Astrocyte (in vitro differentiated cells and primary cell): ENCODE measurements around the gene KIN. TPM values are rescaled to one million over a fixed set of nuclear protein-coding genes. Genes with fewer than 3 reads are reported as not detected.

Source experiments
- DNase-seq: peaks from one replicate; pipeline ENCODE4 v3.0.0-alpha.2; 2010; ENCODE audit warnings: low read depth
- FAIRE-seq: peaks from 2 replicates; lab custom pipeline; 2011; peaks lifted over from hg19 to GRCh38; lab: Jason Lieb, UNC
- H2AFZ ChIP-seq: 2 replicates; pipeline ENCODE4 v1.6.0; 2012; ENCODE audit warnings: low read depth, low read length, inconsistent platforms
- H3K27ac ChIP-seq: 2 replicates; pipeline ENCODE4 v1.5.1; 2011; ENCODE audit warnings: low read depth, low read length, inconsistent platforms
- H3K27me3 ChIP-seq: 2 replicates; pipeline ENCODE4 v1.6.0; 2011; ENCODE audit warnings: low read length, inconsistent platforms; ENCODE audit not compliant: insufficient read depth
- H3K36me3 ChIP-seq: 2 replicates; pipeline ENCODE4 v1.5.1; 2011; ENCODE audit warnings: low read length, inconsistent platforms; ENCODE audit not compliant: insufficient read depth
- H3K4me1 ChIP-seq: 2 replicates; pipeline ENCODE4 v1.5.1; 2011; ENCODE audit warnings: low read length, inconsistent platforms; ENCODE audit not compliant: insufficient read depth
- H3K4me2 ChIP-seq: 2 replicates; pipeline ENCODE4 v1.6.0; 2012; ENCODE audit warnings: low read length, inconsistent platforms
- H3K4me3 ChIP-seq: 2 replicates; pipeline ENCODE4 v1.5.1; 2011; ENCODE audit warnings: low read depth, mild to moderate bottlenecking, low read length, inconsistent platforms; ENCODE audit not compliant: insufficient read depth
- H3K79me2 ChIP-seq: 2 replicates; pipeline ENCODE4 v1.6.0; 2012; ENCODE audit warnings: mild to moderate bottlenecking, low read length, inconsistent platforms; ENCODE audit not compliant: insufficient read depth
- H3K9ac ChIP-seq: 2 replicates; pipeline ENCODE4 v1.6.0; 2012; ENCODE audit warnings: mild to moderate bottlenecking, low read length, inconsistent platforms
- H3K9me3 ChIP-seq: 2 replicates; pipeline ENCODE4 v1.5.1; 2012; ENCODE audit warnings: low read depth, mild to moderate bottlenecking, low read length, inconsistent platforms; ENCODE audit not compliant: insufficient read depth
- H4K20me1 ChIP-seq: 2 replicates; pipeline ENCODE4 v1.6.0; 2012; ENCODE audit warnings: low read length, inconsistent platforms; ENCODE audit not compliant: insufficient read depth
- H3K27ac Mint-ChIP-seq: one replicate; pipeline ENCODE4 v1.8.0; 2021; ENCODE audit warnings: mild to moderate bottlenecking, mixed read lengths; ENCODE audit not compliant: unreplicated experiment
- H3K27me3 Mint-ChIP-seq: one replicate; pipeline ENCODE4 v1.8.0; 2021; ENCODE audit warnings: low read depth, mixed read lengths; ENCODE audit not compliant: unreplicated experiment
- H3K36me3 Mint-ChIP-seq: one replicate; pipeline ENCODE4 v1.8.0; 2021; ENCODE audit warnings: low read depth, mixed read lengths; ENCODE audit not compliant: unreplicated experiment
- H3K4me1 Mint-ChIP-seq: one replicate; pipeline ENCODE4 v1.8.0; 2021; ENCODE audit warnings: low read depth, mixed read lengths; ENCODE audit not compliant: unreplicated experiment
- H3K4me3 Mint-ChIP-seq: one replicate; pipeline ENCODE4 v1.8.0; 2021; ENCODE audit warnings: mild to moderate bottlenecking, moderate library complexity, mixed read lengths; ENCODE audit not compliant: unreplicated experiment
- H3K9me3 Mint-ChIP-seq: one replicate; pipeline ENCODE4 v1.8.0; 2021; ENCODE audit warnings: mild to moderate bottlenecking, mixed read lengths; ENCODE audit not compliant: unreplicated experiment
- EZH2 ChIP-seq: IDR thresholded peaks from 2 replicates; pipeline ENCODE4 v1.6.1; 2012; ENCODE audit warnings: mild to moderate bottlenecking, low read length, inconsistent platforms; ENCODE audit not compliant: insufficient read depth
- total RNA-seq: library from RNA; stranded (reverse); gene quantifications from 2 replicates; pipeline ENCODE4 v1.2.1, GENCODE V29; 2021
- TF ChIP-seq, protein P1 (sequence below): IDR thresholded peaks from 2 replicates; pipeline ENCODE4 v1.5.1; 2011; ENCODE audit warnings: low read depth, mild to moderate bottlenecking, inconsistent platforms, low read length, moderate library complexity; ENCODE audit not compliant: insufficient read depth

KIN gene
- total RNA-seq, 1 donor from 2014 or later = 14.1 TPM

DNA sequence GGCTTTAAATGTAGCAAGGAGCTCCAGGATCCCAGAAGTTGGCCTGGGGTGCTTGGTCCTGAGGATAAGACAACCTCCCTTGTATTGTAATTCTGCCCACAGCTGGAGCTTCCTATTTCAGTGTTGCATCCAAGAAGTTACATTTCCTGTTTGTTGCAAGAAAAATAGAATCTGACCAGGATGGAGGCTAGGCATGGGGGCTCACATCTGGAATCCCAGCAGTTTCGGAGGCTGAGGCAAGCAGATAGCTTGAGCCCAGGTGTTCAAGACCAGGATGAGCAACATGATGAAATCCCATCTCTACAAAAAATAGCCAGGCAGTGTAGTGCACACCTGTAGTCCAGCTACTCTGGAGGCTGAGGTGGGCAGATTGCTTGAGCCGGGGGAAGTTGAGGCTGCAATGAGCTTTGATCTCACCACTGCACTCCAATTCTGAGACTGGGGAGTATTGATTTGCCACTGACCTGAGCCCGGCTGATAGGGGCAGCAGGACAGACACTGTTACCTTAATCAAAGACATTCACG is 85.4 kb downstream of the KIN start:
- TF ChIP-seq, protein P1, sequence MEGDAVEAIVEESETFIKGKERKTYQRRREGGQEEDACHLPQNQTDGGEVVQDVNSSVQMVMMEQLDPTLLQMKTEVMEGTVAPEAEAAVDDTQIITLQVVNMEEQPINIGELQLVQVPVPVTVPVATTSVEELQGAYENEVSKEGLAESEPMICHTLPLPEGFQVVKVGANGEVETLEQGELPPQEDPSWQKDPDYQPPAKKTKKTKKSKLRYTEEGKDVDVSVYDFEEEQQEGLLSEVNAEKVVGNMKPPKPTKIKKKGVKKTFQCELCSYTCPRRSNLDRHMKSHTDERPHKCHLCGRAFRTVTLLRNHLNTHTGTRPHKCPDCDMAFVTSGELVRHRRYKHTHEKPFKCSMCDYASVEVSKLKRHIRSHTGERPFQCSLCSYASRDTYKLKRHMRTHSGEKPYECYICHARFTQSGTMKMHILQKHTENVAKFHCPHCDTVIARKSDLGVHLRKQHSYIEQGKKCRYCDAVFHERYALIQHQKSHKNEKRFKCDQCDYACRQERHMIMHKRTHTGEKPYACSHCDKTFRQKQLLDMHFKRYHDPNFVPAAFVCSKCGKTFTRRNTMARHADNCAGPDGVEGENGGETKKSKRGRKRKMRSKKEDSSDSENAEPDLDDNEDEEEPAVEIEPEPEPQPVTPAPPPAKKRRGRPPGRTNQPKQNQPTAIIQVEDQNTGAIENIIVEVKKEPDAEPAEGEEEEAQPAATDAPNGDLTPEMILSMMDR = no peak
- no peak for TF ChIP-seq EZH2
- H3K4me1 Mint-ChIP-seq = no peaks in the 10 kb centered on the region
- FAIRE-seq (no peak), DNase-seq (no peak)
- no peaks in the 10 kb centered on the region for H3K9me3 ChIP-seq
- H3K27me3 ChIP-seq = peaks cover 5% of the 10 kb centered on the region
- no peak overlapping the region for H3K4me3 ChIP-seq
- no peaks in the 10 kb centered on the region for H3K36me3 Mint-ChIP-seq
- no peaks in the 10 kb centered on the region for H3K36me3 ChIP-seq
- H3K4me1 ChIP-seq = no peaks in the 10 kb centered on the region
- H3K79me2 ChIP-seq = no peaks in the 10 kb centered on the region
- H3K27ac ChIP-seq = no peak overlapping the region
- peaks cover 2% of the 10 kb centered on the region for H3K9me3 Mint-ChIP-seq
- peaks cover 17% of the 10 kb centered on the region for H3K27me3 Mint-ChIP-seq
- no peak overlapping the region for H3K27ac Mint-ChIP-seq
- H3K9ac ChIP-seq = no peak overlapping the region
- no peak overlapping the region for H3K4me2 ChIP-seq
- H2AFZ ChIP-seq = no peak overlapping the region
- no peak overlapping the region for H3K4me3 Mint-ChIP-seq
- no peaks in the 10 kb centered on the region for H4K20me1 ChIP-seq

DNA sequence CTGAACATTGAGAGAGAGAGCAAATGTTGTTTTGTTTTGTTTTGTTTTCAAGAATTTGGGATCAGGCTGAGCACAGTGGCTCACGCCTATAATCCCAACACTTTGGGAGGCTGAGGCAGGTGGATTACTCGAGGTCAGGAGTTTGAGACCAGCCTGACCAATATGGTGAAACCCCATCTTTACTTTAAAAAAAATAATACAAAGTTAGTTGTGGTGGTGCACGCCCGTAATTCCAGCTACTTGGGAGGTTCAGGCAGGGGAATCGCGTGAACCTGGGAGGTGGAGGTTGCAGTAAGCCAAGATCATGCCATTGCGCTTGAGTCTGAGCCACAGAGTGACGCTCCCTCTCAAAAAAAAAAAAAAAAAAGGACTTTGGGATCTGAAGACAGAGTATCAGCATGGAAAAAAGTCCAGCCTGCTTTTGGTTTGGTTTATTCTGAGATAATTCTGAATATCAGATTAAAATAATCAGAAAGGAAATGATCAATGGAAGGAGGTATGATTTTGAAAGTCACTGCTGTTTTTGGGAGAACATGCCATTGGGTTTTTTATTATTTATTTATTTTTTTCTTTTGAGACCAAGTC is 86.5 kb downstream of the KIN start:
- H3K4me1 Mint-ChIP-seq = no peaks in the 10 kb centered on the region
- no peak overlapping the region for H3K27ac ChIP-seq

More for the DNA sequence above, 86.5 kb downstream of the KIN start:
- Histone ChIP-seq H4K20me1 (no peaks in the 10 kb centered on the region), H3K9ac (no peak overlapping the region), H3K79me2 (no peaks in the 10 kb centered on the region), H3K4me2 (no peak overlapping the region), H2AFZ (no peak overlapping the region), H3K36me3 (no peaks in the 10 kb centered on the region), H3K9me3 (no peaks in the 10 kb centered on the region), H3K4me3 (no peak overlapping the region), H3K4me1 (no peaks in the 10 kb centered on the region), H3K27me3 (peaks cover 5% of the 10 kb centered on the region)
- Mint-ChIP-seq H3K4me3 (no peak overlapping the region), H3K9me3 (peaks cover 2% of the 10 kb centered on the region), H3K36me3 (no peaks in the 10 kb centered on the region), H3K27me3 (peaks cover 17% of the 10 kb centered on the region), H3K27ac (no peak overlapping the region)
- no peak for TF ChIP-seq EZH2
- FAIRE-seq = no peak
- no peak for DNase-seq

Other genes starting within 250 kb of the KIN start
- 3.7 and 4.0 TPM in 2 replicates for gene ITIH5, start 121.0 kb downstream of the KIN start, total RNA-seq
- gene ITIH2, start 84.7 kb downstream of the KIN start, total RNA-seq = not detected in 2 replicates
- 231 and 267 TPM in 2 replicates for gene ATP5F1C, start 184 bp upstream of the KIN start, total RNA-seq
- 8.4 and 10.2 TPM in 2 replicates for gene TAF3, start 30.5 kb upstream of the KIN start, total RNA-seq